ENCODE measurements around the gene CYRIA. TPM values are rescaled to one million over a fixed set of nuclear protein-coding genes. Genes with fewer than 3 reads are reported as not detected.

The CYRIA gene
- total RNA-seq, 3 donors from 2014 or later (not counting 1 experiment from before 2014, with no cell fraction given), result 37.4 to 54.8 (median 38.5) TPM

DNA sequence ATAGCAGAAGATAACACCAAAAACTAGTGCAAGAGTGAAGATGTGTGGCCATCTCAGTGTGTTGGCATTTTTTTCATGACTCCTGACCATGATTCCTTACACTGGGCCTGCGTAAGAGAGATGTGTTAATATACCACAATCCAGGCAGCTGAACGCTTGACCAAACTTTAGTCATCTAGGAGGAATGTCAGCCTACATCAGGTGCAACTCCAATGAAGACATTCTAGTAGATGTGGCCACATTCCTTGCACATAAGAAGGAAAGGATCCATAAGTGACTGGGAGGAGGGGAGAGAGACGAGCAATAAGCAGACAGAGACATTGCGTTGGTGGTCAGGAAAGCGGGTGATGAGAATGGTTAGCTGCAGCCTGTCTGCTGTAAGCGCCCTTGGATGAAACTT is 42.6 kb downstream of the CYRIA start:
- WGBS (ENCODE audit: insufficient coverage), result 89% methylated on average over 6 of the region's 6 CpGs

DNA sequence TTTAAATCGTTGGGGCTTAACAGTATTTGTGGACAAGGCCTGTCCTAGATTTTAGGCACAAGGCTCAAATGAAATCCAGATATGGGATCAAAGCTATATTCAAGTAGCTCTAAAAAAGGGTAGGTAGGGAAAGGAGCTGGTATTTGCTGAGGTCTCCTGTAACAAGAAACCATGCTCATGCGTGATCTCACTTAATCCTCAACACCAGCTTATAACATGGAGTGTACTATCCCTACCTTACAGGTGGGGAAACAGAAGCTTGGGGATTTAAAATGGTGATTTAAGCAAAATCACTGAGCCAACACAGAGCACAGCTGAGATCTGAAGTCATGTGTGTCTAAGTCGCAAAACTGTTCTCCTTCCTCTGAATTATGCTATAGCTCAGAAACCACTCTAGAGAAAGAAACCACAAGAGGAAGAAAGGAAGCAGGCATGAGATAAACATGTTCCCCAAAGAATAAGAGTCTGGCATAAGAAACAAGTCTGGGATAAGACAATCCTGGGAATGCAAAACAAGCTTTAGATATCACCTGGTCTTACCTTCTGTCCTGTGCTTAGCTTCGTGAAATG is 43.1 kb downstream of the CYRIA start:
- H3K4me3 Mint-ChIP-seq, result no peak overlapping the region
- H3K4me1 Mint-ChIP-seq, result peaks cover 77 to 78% of the 10 kb centered on the region in 2 donors
- H3K9me3 ChIP-seq (ENCODE audit: control insufficient read depth, insufficient read depth, low read length), result no peaks in the 10 kb centered on the region
- 55% methylated on average over 3 of the region's 4 CpGs for WGBS (ENCODE audit: insufficient coverage)
- H3K4me3 ChIP-seq (ENCODE audit: low read length), result no peak overlapping the region
- no peaks in the 10 kb centered on the region for H3K27me3 Mint-ChIP-seq (ENCODE audit: low read depth in 2 of 2)
- ATAC-seq, result no peak
- no peaks in the 10 kb centered on the region for H3K27me3 ChIP-seq (ENCODE audit: control insufficient read depth, insufficient read depth, low read length)
- intact Hi-C loops (cut with micrococcal nuclease), result no loop called here
- peaks cover 22% of the 10 kb centered on the region for H3K36me3 Mint-ChIP-seq
- TF ChIP-seq, protein P1, sequence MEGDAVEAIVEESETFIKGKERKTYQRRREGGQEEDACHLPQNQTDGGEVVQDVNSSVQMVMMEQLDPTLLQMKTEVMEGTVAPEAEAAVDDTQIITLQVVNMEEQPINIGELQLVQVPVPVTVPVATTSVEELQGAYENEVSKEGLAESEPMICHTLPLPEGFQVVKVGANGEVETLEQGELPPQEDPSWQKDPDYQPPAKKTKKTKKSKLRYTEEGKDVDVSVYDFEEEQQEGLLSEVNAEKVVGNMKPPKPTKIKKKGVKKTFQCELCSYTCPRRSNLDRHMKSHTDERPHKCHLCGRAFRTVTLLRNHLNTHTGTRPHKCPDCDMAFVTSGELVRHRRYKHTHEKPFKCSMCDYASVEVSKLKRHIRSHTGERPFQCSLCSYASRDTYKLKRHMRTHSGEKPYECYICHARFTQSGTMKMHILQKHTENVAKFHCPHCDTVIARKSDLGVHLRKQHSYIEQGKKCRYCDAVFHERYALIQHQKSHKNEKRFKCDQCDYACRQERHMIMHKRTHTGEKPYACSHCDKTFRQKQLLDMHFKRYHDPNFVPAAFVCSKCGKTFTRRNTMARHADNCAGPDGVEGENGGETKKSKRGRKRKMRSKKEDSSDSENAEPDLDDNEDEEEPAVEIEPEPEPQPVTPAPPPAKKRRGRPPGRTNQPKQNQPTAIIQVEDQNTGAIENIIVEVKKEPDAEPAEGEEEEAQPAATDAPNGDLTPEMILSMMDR (IDR thresholded peaks at IDR 0.05), result no peak
- no peaks in the 10 kb centered on the region for H3K9me3 Mint-ChIP-seq
- peaks cover 54% of the 10 kb centered on the region for H3K36me3 ChIP-seq (ENCODE audit: control insufficient read depth, insufficient read depth, low read length)
- DNase-seq, result no peak
- peaks cover 57% of the 10 kb centered on the region for H3K4me1 ChIP-seq (ENCODE audit: control insufficient read depth, insufficient read depth, low read length)
- H3K27ac ChIP-seq (ENCODE audit: low read length), result peak overlapping the region; percentile 17
- peak overlapping the region; percentile 16 to 44 for H3K27ac Mint-ChIP-seq

More for the DNA sequence above, 42.6 kb downstream of the CYRIA start:
- no peak for ATAC-seq
- Mint-ChIP-seq H3K9me3 (no peaks in the 10 kb centered on the region), H3K4me3 (no peak overlapping the region), H3K4me1 (peaks cover 77 to 78% of the 10 kb centered on the region in 2 donors), H3K36me3 (peaks cover 22% of the 10 kb centered on the region), H3K27me3 (ENCODE audit: low read depth in 2 of 2) (no peaks in the 10 kb centered on the region), H3K27ac (peak overlapping the region; percentile 16 to 17)
- intact Hi-C loops (cut with micrococcal nuclease), result no loop called here
- no peaks in the 10 kb centered on the region for H3K27me3 ChIP-seq (ENCODE audit: control insufficient read depth, insufficient read depth, low read length)
- no peaks in the 10 kb centered on the region for H3K9me3 ChIP-seq (ENCODE audit: control insufficient read depth, insufficient read depth, low read length)
- peaks cover 57% of the 10 kb centered on the region for H3K4me1 ChIP-seq (ENCODE audit: control insufficient read depth, insufficient read depth, low read length)
- H3K36me3 ChIP-seq (ENCODE audit: control insufficient read depth, insufficient read depth, low read length), result peaks cover 51% of the 10 kb centered on the region
- no peak overlapping the region for H3K27ac ChIP-seq (ENCODE audit: low read length)
- DNase-seq, result no peak
- no peak overlapping the region for H3K4me3 ChIP-seq (ENCODE audit: low read length)
- TF ChIP-seq, protein P1 (IDR thresholded peaks at IDR 0.05), result no peak

DNA sequence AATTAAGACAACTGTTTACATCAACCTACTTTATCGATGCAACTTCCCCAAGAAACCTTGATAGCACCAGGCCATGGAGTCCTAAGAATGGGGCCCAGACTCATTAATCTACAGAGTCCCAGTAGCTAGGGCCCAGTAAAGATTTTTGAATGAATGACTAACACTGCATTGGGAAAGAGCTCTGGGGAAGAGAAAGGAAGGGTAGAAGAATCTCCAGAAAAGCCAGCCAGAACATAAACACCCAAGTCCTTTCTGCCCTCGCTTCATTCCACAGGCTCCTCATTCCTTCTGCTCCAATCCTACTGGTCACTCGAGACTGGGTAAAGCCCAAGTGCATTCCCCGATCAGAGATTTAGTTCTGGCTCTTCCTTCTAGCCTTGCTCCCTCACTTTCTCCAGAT is 44.3 kb downstream of the CYRIA start:
- Histone ChIP-seq H3K36me3 (ENCODE audit: control insufficient read depth, insufficient read depth, low read length) (peaks cover 62% of the 10 kb centered on the region), H3K4me1 (ENCODE audit: control insufficient read depth, insufficient read depth, low read length) (peaks cover 51% of the 10 kb centered on the region), H3K27ac (ENCODE audit: low read length) (no peak overlapping the region), H3K9me3 (ENCODE audit: control insufficient read depth, insufficient read depth, low read length) (no peaks in the 10 kb centered on the region), H3K27me3 (ENCODE audit: control insufficient read depth, insufficient read depth, low read length) (no peaks in the 10 kb centered on the region), H3K4me3 (ENCODE audit: low read length) (no peak overlapping the region)
- Mint-ChIP-seq H3K9me3 (no peaks in the 10 kb centered on the region), H3K36me3 (peaks cover 27% of the 10 kb centered on the region), H3K4me3 (no peak overlapping the region), H3K27me3 (ENCODE audit: low read depth in 2 of 2) (no peaks in the 10 kb centered on the region), H3K27ac (peak overlapping the region; percentile 44 to 50), H3K4me1 (peaks cover 68 to 72% of the 10 kb centered on the region in 2 donors)
- intact Hi-C loops (cut with micrococcal nuclease), result no loop called here
- no peak for DNase-seq
- no peak for ATAC-seq
- 91% methylated on average over 4 of the region's 4 CpGs for WGBS (ENCODE audit: insufficient coverage)
- TF ChIP-seq, protein P1 (IDR thresholded peaks at IDR 0.05), result no peak

DNA sequence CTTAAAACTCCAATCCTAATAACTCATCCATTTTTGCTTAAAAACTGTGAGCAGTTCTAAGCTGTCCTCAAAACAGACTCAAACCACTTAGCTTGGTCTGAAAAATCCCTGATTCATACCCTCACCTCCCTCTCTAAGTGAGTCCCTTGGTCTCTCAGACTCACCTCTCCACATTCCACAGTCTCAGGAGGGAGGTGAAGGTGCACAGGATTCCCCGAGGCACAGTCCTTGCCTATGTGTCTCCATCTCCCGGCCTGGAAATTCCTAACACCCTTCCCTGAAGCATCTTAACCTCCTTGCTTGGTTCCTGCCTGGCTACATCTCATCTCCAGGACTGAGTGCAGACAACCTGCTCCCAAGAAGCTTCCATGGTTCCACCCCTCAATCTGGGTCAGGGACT is 45.0 kb downstream of the CYRIA start:
- TF ChIP-seq, protein P1 (IDR thresholded peaks at IDR 0.05), result no peak
- H3K36me3 ChIP-seq (ENCODE audit: control insufficient read depth, insufficient read depth, low read length), result peaks cover 67% of the 10 kb centered on the region
- H3K4me1 Mint-ChIP-seq, result peaks cover 64 to 70% of the 10 kb centered on the region in 2 donors
- H3K4me3 Mint-ChIP-seq, result no peak overlapping the region
- peaks cover 31% of the 10 kb centered on the region for H3K36me3 Mint-ChIP-seq
- H3K27ac ChIP-seq (ENCODE audit: low read length), result no peak overlapping the region
- peak overlapping the region in 1 of 2 donors; percentile 50 for H3K27ac Mint-ChIP-seq
- peaks cover 44% of the 10 kb centered on the region for H3K4me1 ChIP-seq (ENCODE audit: control insufficient read depth, insufficient read depth, low read length)
- 94% methylated on average over 2 of the region's 2 CpGs for WGBS (ENCODE audit: insufficient coverage)
- H3K9me3 ChIP-seq (ENCODE audit: control insufficient read depth, insufficient read depth, low read length), result no peaks in the 10 kb centered on the region
- H3K27me3 ChIP-seq (ENCODE audit: control insufficient read depth, insufficient read depth, low read length), result no peaks in the 10 kb centered on the region
- no peak for ATAC-seq
- no peaks in the 10 kb centered on the region for H3K27me3 Mint-ChIP-seq (ENCODE audit: low read depth in 2 of 2)
- intact Hi-C loops (cut with micrococcal nuclease), result no loop called here
- no peak overlapping the region for H3K4me3 ChIP-seq (ENCODE audit: low read length)
- no peak for DNase-seq
- H3K9me3 Mint-ChIP-seq, result no peaks in the 10 kb centered on the region

Data from natural killer cell (primary cell).